ENCODE results near the gene NPSR1. TPM values are rescaled to one million over a fixed set of nuclear protein-coding genes. Genes with fewer than 3 reads are reported as not detected.

Gene NPSR1
- total RNA-seq, 1 donor from 2014 or later: not detected

DNA sequence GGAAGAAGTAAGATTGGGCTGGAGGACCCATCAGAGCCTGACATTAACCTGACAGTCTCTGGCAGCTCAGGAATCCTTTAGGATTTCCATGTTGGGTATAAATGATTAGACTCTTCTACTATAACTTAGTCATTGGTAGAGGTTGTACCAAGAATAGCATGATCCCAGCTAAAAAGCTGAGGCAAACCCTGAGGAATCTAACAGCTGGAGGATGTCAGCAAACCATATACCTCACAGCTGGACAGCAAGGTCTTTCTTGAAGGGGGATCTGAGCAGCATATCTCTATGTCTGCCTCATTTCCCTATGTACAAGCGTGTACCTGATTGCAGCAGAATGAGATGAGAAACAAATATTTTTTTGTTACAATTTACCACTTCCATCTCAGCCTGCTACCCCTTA lies 103.2 kb downstream of the NPSR1 start:
- no peaks in the 10 kb centered on the region for H3K4me1 ChIP-seq
- intact Hi-C loops (cut with DNase I): no loop called here
- no peak for ATAC-seq

DNA sequence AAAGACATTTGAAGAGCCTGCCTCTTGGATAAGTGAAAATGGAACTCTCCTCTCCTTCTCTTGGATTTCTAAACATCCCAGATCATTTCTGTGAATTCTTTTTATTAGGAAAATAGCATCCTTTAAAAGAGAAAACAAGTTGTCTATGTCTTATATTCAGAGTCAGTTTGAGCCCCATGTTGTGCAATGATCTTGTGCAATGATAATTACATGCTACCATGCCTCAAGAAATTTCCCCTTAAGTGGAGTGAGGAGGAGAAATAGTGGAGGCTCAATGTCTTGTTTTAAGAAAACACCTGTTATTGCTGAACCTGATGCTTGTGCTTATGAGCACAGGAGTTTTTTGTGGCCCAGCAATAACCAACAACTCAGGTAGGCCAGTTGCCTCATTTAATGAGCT lies 103.6 kb downstream of the NPSR1 start:
- no peaks in the 10 kb centered on the region for H3K9me3 ChIP-seq
- H3K27me3 ChIP-seq (ENCODE audit: low read depth): no peaks in the 10 kb centered on the region
- H3K4me3 ChIP-seq: no peak overlapping the region
- intact Hi-C loops (cut with DNase I): no loop called here
- no peak for DNase-seq
- no peaks in the 10 kb centered on the region for H3K36me3 ChIP-seq
- H3K27ac ChIP-seq: no peak overlapping the region
- no peak for ATAC-seq
- TF ChIP-seq, protein P1, sequence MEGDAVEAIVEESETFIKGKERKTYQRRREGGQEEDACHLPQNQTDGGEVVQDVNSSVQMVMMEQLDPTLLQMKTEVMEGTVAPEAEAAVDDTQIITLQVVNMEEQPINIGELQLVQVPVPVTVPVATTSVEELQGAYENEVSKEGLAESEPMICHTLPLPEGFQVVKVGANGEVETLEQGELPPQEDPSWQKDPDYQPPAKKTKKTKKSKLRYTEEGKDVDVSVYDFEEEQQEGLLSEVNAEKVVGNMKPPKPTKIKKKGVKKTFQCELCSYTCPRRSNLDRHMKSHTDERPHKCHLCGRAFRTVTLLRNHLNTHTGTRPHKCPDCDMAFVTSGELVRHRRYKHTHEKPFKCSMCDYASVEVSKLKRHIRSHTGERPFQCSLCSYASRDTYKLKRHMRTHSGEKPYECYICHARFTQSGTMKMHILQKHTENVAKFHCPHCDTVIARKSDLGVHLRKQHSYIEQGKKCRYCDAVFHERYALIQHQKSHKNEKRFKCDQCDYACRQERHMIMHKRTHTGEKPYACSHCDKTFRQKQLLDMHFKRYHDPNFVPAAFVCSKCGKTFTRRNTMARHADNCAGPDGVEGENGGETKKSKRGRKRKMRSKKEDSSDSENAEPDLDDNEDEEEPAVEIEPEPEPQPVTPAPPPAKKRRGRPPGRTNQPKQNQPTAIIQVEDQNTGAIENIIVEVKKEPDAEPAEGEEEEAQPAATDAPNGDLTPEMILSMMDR (IDR thresholded peaks at IDR 0.05): no peak
- H3K4me1 ChIP-seq: no peaks in the 10 kb centered on the region

More for the DNA sequence above, 103.2 kb downstream of the NPSR1 start:
- no peak for DNase-seq
- Histone ChIP-seq H3K36me3 (no peaks in the 10 kb centered on the region), H3K27me3 (ENCODE audit: low read depth) (no peaks in the 10 kb centered on the region), H3K9me3 (no peaks in the 10 kb centered on the region), H3K27ac (no peak overlapping the region), H3K4me3 (no peak overlapping the region)
- TF ChIP-seq, protein P1 (IDR thresholded peaks at IDR 0.05): no peak

DNA sequence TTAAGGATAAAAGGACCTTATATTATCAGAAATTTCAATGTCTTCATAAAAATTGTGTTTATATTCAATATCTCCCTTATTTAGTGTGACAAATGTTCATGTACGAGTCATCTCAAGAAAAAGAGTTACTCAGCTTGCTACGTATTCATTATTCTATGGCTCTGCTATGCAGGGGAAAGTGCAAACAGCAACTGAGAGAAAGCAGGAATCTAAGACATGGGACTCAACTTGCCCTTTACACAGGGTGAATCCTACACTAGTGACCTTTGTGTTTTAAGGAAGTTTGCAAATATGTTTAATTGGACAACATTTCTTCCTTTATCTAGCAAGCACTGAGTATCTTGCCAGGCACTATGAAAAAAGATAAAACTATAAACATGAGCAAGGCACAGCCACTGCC lies 104.7 kb downstream of the NPSR1 start:
- DNase-seq (no peak), ATAC-seq (no peak)
- TF ChIP-seq, protein P1 (IDR thresholded peaks at IDR 0.05): no peak
- no peaks in the 10 kb centered on the region for H3K27me3 ChIP-seq (ENCODE audit: low read depth)
- no peaks in the 10 kb centered on the region for H3K36me3 ChIP-seq
- H3K4me3 ChIP-seq: no peak overlapping the region
- H3K4me1 ChIP-seq: no peaks in the 10 kb centered on the region
- no peaks in the 10 kb centered on the region for H3K9me3 ChIP-seq
- no peak overlapping the region for H3K27ac ChIP-seq
- intact Hi-C loops (cut with DNase I): no loop called here

DNA sequence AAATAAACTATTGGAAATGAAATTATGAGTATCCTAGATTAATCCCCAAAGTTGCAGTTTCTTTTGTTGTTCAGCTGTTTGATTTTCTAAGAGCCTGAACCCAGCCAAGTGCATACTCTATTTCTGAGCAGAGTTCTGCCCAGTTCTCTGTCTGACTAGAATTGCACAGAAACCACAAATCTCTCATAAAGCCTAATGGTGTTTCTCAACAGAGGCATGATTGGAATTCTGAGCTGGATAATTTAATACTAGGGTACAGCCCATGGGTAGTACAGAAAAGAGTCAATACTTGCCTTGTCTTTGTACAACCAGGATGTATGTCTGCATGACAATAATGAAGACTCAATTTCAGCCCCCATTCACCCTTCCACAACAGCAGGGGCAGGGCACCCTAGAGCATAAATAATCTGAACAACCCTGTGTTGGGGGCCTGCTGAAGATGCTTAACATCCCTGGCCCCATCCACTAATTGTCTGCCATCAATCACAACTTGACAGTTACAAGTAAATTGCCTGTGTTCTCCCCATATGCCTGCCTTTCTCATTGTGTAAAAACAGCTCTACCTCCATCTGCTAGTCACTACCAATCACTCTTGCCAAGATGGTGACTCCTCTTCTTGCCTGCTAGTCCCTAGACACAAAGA lies 114.4 kb downstream of the NPSR1 start:
- Histone ChIP-seq H3K4me1 (no peaks in the 10 kb centered on the region), H3K36me3 (no peaks in the 10 kb centered on the region), H3K27me3 (ENCODE audit: low read depth) (no peaks in the 10 kb centered on the region), H3K27ac (no peak overlapping the region), H3K4me3 (no peak overlapping the region), H3K9me3 (no peaks in the 10 kb centered on the region)
- DNase-seq (no peak), ATAC-seq (no peak)
- intact Hi-C loops (cut with DNase I): no loop called here
- TF ChIP-seq, protein P1 (IDR thresholded peaks at IDR 0.05): no peak

DNA sequence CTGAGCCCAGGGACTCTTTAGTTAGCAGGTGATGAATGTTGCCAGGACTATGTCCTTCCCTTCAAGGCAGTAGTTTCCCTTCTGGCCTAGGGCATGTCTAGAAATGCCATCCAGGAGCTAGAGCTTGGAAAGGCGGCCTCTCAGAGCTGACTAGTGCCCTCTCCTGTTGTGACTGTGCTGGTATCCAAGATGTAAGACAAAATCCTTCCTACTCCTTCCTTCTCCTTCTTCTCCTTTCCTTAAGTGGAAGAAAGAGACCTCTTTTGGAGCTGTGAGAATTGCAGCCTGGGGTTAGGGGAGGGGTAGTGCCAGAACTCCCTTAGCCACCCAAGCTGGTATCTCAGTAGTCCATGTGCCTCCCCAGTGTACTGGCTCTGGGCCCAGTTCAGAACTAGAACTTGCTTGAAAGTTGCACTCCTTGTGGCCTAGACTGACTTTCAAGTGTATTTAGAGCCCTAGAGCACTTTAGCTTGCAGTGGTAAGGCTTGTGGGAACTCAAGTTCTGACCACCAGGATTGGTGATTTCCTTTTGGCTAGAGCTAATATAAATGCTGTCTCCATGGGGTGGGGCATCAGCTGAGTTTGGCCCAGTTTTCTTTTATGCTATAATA lies 118.8 kb downstream of the NPSR1 start:
- H3K36me3 ChIP-seq: no peaks in the 10 kb centered on the region
- TF ChIP-seq, protein P1 (IDR thresholded peaks at IDR 0.05): no peak
- no peak overlapping the region for H3K4me3 ChIP-seq
- DNase-seq (no peak), ATAC-seq (no peak)
- peaks cover 4% of the 10 kb centered on the region for H3K9me3 ChIP-seq
- no peak overlapping the region for H3K27ac ChIP-seq
- H3K4me1 ChIP-seq: no peaks in the 10 kb centered on the region
- intact Hi-C loops (cut with DNase I): no loop called here
- H3K27me3 ChIP-seq (ENCODE audit: low read depth): no peaks in the 10 kb centered on the region
